A673 (cell line): ENCODE measurements around the gene TSR1.

Source experiments
- CTCF ChIP-seq: fragments of 300-800, 200-600 bp; sonication (generic); conservative IDR thresholded peaks from 2 replicates; pipeline ENCODE4 v1.5.1; 2017; ENCODE audit warnings: low read depth, mild to moderate bottlenecking, antibody characterized with exemption, low read length, moderate library complexity, mixed read lengths
- EZH2 ChIP-seq: fragments of 200-600 bp; sonication (generic); IDR thresholded peaks from 2 replicates; pipeline ENCODE4 v1.6.1; 2017; ENCODE audit warnings: borderline replicate concordance, low read depth, mild to moderate bottlenecking, mixed read lengths, antibody characterized with exemption, low read length; ENCODE audit not compliant: poor library complexity, severe bottlenecking

- no peak for TF ChIP-seq CTCF
- no peak for TF ChIP-seq EZH2
These were observed 487 bp downstream of the TSR1 start for GRCh38 chr17:2335726-2336214.
